Body of pancreas (tissue), 4 donors: Measurements from ENCODE around the gene ZFHX2.

Experiments used
- CTCF ChIP-seq, 7 experiments: fragments of 450-650 bp in 4 of 7; fragments of 200-600 bp in 3 of 7; sonication (generic) in 3 of 7; IDR thresholded peaks; one replicate each; pipeline ENCODE4 v1.5.1; 2016 to 2019; ENCODE audit warnings: antibody characterized with exemption in 7 of 7
- POLR2A ChIP-seq, 3 donors: fragments of 450-650 bp; IDR thresholded peaks; one replicate each; pipeline ENCODE4 v1.6.1; 2016; ENCODE audit warnings: antibody characterized with exemption in 3 of 3, mild to moderate bottlenecking in 2 of 3

GRCh38 chr14:23580948-23581281 lies 29.4 kb upstream of the ZFHX2 start:
- no peak for TF ChIP-seq CTCF (IDR thresholded peaks at IDR 0.05)
- no peak for TF ChIP-seq POLR2A (IDR thresholded peaks at IDR 0.05)
